ENCODE data around the gene LAMC1.
A peak's percentile ranks its signal among the peaks of the same experiment; 100 is the strongest.
"Not testable (repeated sequence)": the region's sequence is repeated elsewhere in the genome, so short reads cannot be mapped to it uniquely, and the experiment has no call there.

Gene LAMC1

GRCh38 chr1:183142171-183142570 lies 119.0 kb downstream of the LAMC1 start:
- no peak overlapping the region for H3K4me3 ChIP-seq (ENCODE audit: control insufficient read depth, low read depth, low read length)
- no peak for DNase-seq (ENCODE audit: low read depth)
- TF ChIP-seq CTCF (conservative IDR thresholded peaks at IDR 0.05; ENCODE audit: control insufficient read depth, insufficient read depth, low read depth, low read length) = no peak

- TF ChIP-seq CTCF (conservative IDR thresholded peaks at IDR 0.05; ENCODE audit: control insufficient read depth, insufficient read depth, low read depth, low read length) = no peak
- no peak overlapping the region for H3K4me3 ChIP-seq (ENCODE audit: control insufficient read depth, low read depth, low read length)
- no peak for DNase-seq (ENCODE audit: low read depth)
Observed at GRCh38 chr1:183143576-183144315, 120.5 kb downstream of the LAMC1 start.

GRCh38 chr1:183144752-183145151 lies 121.5 kb downstream of the LAMC1 start:
- H3K4me3 ChIP-seq (ENCODE audit: control insufficient read depth, low read depth, low read length) = no peak overlapping the region
- TF ChIP-seq CTCF (conservative IDR thresholded peaks at IDR 0.05; ENCODE audit: control insufficient read depth, insufficient read depth, low read depth, low read length) = no peak
- DNase-seq (ENCODE audit: low read depth) = no peak

GRCh38 chr1:183147735-183148134 lies 124.5 kb downstream of the LAMC1 start:
- no peak overlapping the region for H3K4me3 ChIP-seq (ENCODE audit: control insufficient read depth, low read depth, low read length)
- DNase-seq (ENCODE audit: low read depth) = no peak
- no peak for TF ChIP-seq CTCF (conservative IDR thresholded peaks at IDR 0.05; ENCODE audit: control insufficient read depth, insufficient read depth, low read depth, low read length)

- no peak for TF ChIP-seq CTCF (conservative IDR thresholded peaks at IDR 0.05; ENCODE audit: control insufficient read depth, insufficient read depth, low read depth, low read length)
- no peak overlapping the region for H3K4me3 ChIP-seq (ENCODE audit: control insufficient read depth, low read depth, low read length)
- peak; percentile 43 for DNase-seq (ENCODE audit: low read depth)
Observed at GRCh38 chr1:183148599-183148998, 125.4 kb downstream of the LAMC1 start.

- no peak for DNase-seq (ENCODE audit: low read depth)
- H3K4me3 ChIP-seq (ENCODE audit: control insufficient read depth, low read depth, low read length) = no peak overlapping the region
- TF ChIP-seq CTCF (conservative IDR thresholded peaks at IDR 0.05; ENCODE audit: control insufficient read depth, insufficient read depth, low read depth, low read length) = no peak
Observed at GRCh38 chr1:183149273-183149672, 126.1 kb downstream of the LAMC1 start.

- not testable (repeated sequence) for H3K4me3 ChIP-seq (ENCODE audit: control insufficient read depth, low read depth, low read length); DNase-seq (ENCODE audit: low read depth)
Observed at GRCh38 chr1:183150032-183150431, 126.8 kb downstream of the LAMC1 start.

Measured in fibroblast of mammary gland (primary cell).